GM18951 (cell line): ENCODE results near the gene CNTNAP2.
"Not testable (repeated sequence)": the region's sequence is repeated elsewhere in the genome, so short reads cannot be mapped to it uniquely, and the experiment has no call there.

Experiments
- POLR2A ChIP-seq: IDR thresholded peaks from 4 replicates; pipeline ENCODE4 v1.6.1; 2011; ENCODE audit warnings: mild to moderate bottlenecking; ENCODE audit not compliant: insufficient read length, insufficient read depth; ENCODE audit errors: extremely low read depth
- in situ Hi-C: fragments of 300-500 bp; cut with MboI; formaldehyde crosslinking; loops from one replicate; pipeline ENCODE4 v1.12.0; 2022; ENCODE audit warnings: low sequenced_read_pairs, mixed read lengths, inconsistent platforms; ENCODE audit not compliant: unreplicated experiment

The CNTNAP2 gene

GRCh38 chr7:148412691-148413090, 2296.1 kb downstream of the CNTNAP2 start:
- in situ Hi-C loops = no loop called here
- no peak for TF ChIP-seq POLR2A

GRCh38 chr7:148419856-148420832, 2303.5 kb downstream of the CNTNAP2 start:
- no peak for TF ChIP-seq POLR2A
- in situ Hi-C loops = no loop called here

GRCh38 chr7:148422030-148422429, 2305.4 kb downstream of the CNTNAP2 start:
- in situ Hi-C loops = no loop called here
- TF ChIP-seq POLR2A = no peak

GRCh38 chr7:148426393-148426792, 2309.8 kb downstream of the CNTNAP2 start:
- in situ Hi-C loops = not testable (repeated sequence)

- in situ Hi-C loops = not testable (repeated sequence)
These were observed 2314.1 kb downstream of the CNTNAP2 start for GRCh38 chr7:148430690-148431089.

GRCh38 chr7:148433521-148434180, 2317.1 kb downstream of the CNTNAP2 start:
- TF ChIP-seq POLR2A = no peak
- in situ Hi-C loops = no loop called here

GRCh38 chr7:148434181-148434757, 2317.7 kb downstream of the CNTNAP2 start:
- no peak for TF ChIP-seq POLR2A
- in situ Hi-C loops = no loop called here

- in situ Hi-C loops = no loop called here
These were observed 2318.3 kb downstream of the CNTNAP2 start for GRCh38 chr7:148434887-148435286.

GRCh38 chr7:148435715-148436114, 2319.1 kb downstream of the CNTNAP2 start:
- in situ Hi-C loops = no loop called here
- TF ChIP-seq POLR2A = no peak

More at GRCh38 chr7:148434887-148435286, 2318.3 kb downstream of the CNTNAP2 start:
- TF ChIP-seq POLR2A = no peak

GRCh38 chr7:148436135-148436534, 2319.5 kb downstream of the CNTNAP2 start:
- in situ Hi-C loops = no loop called here
- TF ChIP-seq POLR2A = no peak

GRCh38 chr7:148436571-148436970, 2320.0 kb downstream of the CNTNAP2 start:
- in situ Hi-C loops = no loop called here
- no peak for TF ChIP-seq POLR2A

GRCh38 chr7:148437043-148437442, 2320.4 kb downstream of the CNTNAP2 start:
- in situ Hi-C loops = no loop called here
- no peak for TF ChIP-seq POLR2A

GRCh38 chr7:148442141-148442655, 2325.6 kb downstream of the CNTNAP2 start:
- in situ Hi-C loops = no loop called here
- TF ChIP-seq POLR2A = no peak
